RWPE2 (cell line): ENCODE data around the gene SLC40A1.

Experiments
- ATAC-seq: fragments of 200-7000 bp; cut with Tn5 transposase; 3 replicates; pipeline ENCODE4 v1.9.1; 2021; ENCODE audit warnings: low read depth
- DNase-seq: peaks from one replicate; pipeline ENCODE4 v3.0.0-alpha.2; 2020; ENCODE audit warnings: low spot score
- H3K27ac ChIP-seq: fragments of 450-650 bp; 2 replicates; pipeline ENCODE4 v1.5.1; 2017; ENCODE audit warnings: mild to moderate bottlenecking; ENCODE audit not compliant: poor library complexity, severe bottlenecking
- H3K27me3 ChIP-seq: fragments of 250-450 bp; sonication (Bioruptor Pico); 2 replicates; pipeline ENCODE4 v1.5.1; 2021; ENCODE audit warnings: mild to moderate bottlenecking, moderate library complexity; ENCODE audit not compliant: insufficient read depth, poor library complexity, severe bottlenecking
- H3K36me3 ChIP-seq: fragments of 250-450 bp; sonication (Bioruptor Pico); 2 replicates; pipeline ENCODE4 v1.5.1; 2020; ENCODE audit warnings: low read depth, mild to moderate bottlenecking, moderate library complexity
- H3K4me1 ChIP-seq: fragments of 250-450 bp; sonication (Bioruptor Pico); 2 replicates; pipeline ENCODE4 v1.5.1; 2021; ENCODE audit warnings: mild to moderate bottlenecking, moderate library complexity; ENCODE audit not compliant: insufficient read depth, poor library complexity, severe bottlenecking
- H3K4me3 ChIP-seq: fragments of 250-450 bp; sonication (Bioruptor Pico); 2 replicates; pipeline ENCODE4 v1.5.1; 2021; ENCODE audit warnings: mild to moderate bottlenecking, moderate library complexity; ENCODE audit not compliant: severe bottlenecking
- H3K9me3 ChIP-seq: fragments of 250-450 bp; sonication (Bioruptor Pico); 2 replicates; pipeline ENCODE4 v1.5.1; 2021; ENCODE audit warnings: mild to moderate bottlenecking, moderate library complexity; ENCODE audit not compliant: severe bottlenecking
- CTCF ChIP-seq: fragments of 450-650 bp; IDR thresholded peaks from one replicate; pipeline ENCODE4 v1.5.1; 2017; ENCODE audit warnings: mild to moderate bottlenecking, moderate library complexity; ENCODE audit not compliant: poor library complexity, severe bottlenecking

The SLC40A1 gene

DNA sequence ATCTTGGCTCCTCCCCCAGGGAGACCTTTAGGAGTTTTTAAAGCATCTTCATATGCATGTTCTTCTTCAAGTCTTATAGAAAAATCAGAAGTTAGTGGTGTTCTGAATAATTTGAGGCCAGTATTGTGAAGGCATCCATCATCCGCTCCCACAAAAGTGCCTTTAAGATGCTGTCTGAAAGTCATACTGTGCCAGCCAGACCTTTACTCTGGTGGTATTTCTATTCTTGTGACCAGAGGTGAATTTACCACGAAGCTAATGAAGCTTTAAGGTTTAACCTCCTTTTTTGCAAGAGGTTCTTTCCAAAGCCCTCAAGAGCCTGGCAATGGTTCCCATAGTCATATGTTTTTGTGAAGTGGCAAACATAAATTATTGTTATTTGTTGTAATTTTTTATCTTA lies 54.3 kb downstream of the SLC40A1 start:
- ATAC-seq (no peak), DNase-seq (no peak)
- TF ChIP-seq CTCF, result no peak
- H3K36me3 ChIP-seq, result no peaks in the 10 kb centered on the region
- H3K4me1 ChIP-seq, result no peaks in the 10 kb centered on the region
- no peak overlapping the region for H3K4me3 ChIP-seq
- no peaks in the 10 kb centered on the region for H3K9me3 ChIP-seq
- H3K27me3 ChIP-seq, result no peaks in the 10 kb centered on the region
- no peak overlapping the region for H3K27ac ChIP-seq

GRCh38 chr2:189524746-189525145 lies 55.8 kb downstream of the SLC40A1 start:
- no peak overlapping the region for H3K27ac ChIP-seq
- no peak overlapping the region for H3K4me3 ChIP-seq
- H3K9me3 ChIP-seq, result no peaks in the 10 kb centered on the region
- H3K27me3 ChIP-seq, result no peaks in the 10 kb centered on the region
- no peaks in the 10 kb centered on the region for H3K36me3 ChIP-seq
- DNase-seq (no peak), ATAC-seq (no peak)
- TF ChIP-seq CTCF, result no peak
- H3K4me1 ChIP-seq, result no peaks in the 10 kb centered on the region

- Histone ChIP-seq H3K27me3 (no peaks in the 10 kb centered on the region), H3K4me1 (no peaks in the 10 kb centered on the region), H3K27ac (no peak overlapping the region), H3K4me3 (no peak overlapping the region), H3K9me3 (no peaks in the 10 kb centered on the region), H3K36me3 (no peaks in the 10 kb centered on the region)
- ATAC-seq, result no peak
- DNase-seq, result no peak
- TF ChIP-seq CTCF, result no peak
Observed at GRCh38 chr2:189522435-189523151, 58.0 kb downstream of the SLC40A1 start.

DNA sequence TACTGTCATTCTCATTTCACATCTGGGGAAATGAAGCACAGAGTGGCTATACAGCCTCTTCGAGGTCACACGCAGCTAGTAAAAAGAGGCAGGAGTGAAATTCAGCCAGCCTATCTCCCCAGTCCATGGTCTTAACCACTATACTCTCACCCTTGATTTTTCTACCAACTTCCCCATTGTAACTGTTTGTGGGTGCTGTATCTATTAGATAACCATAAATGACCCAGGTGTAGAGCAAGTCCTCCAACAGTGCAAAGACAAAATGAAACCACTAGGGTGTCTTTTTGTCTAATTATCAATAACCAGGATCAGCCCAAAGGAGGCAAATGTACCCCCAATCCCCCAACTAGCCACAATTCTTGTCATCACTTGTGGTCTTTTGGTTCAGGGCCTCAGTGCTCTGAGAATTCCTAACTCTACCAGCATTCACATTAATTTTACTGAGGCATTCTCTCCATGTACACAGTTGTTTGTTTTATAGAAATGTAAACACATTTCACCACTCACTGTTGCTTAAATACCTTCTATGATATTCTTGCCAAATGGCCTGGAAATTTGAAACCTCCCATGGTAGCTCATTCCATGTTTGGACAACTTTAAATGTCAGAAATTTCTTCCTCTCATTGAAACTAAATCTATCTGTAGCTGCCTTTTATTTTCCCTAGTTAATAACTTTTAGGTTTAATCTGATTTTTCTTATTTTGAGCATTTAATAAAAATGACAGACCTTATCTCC lies 58.7 kb downstream of the SLC40A1 start:
- Histone ChIP-seq H3K9me3 (no peaks in the 10 kb centered on the region), H3K27ac (no peak overlapping the region), H3K4me3 (no peak overlapping the region), H3K27me3 (no peaks in the 10 kb centered on the region), H3K36me3 (no peaks in the 10 kb centered on the region), H3K4me1 (no peaks in the 10 kb centered on the region)
- TF ChIP-seq CTCF, result no peak
- ATAC-seq, result no peak
- DNase-seq, result no peak
